GM23338 (cell line): ENCODE data around the gene MYO7B.

Experiments
- EZH2 ChIP-seq: fragments of 200-600 bp; sonication (generic); IDR thresholded peaks from one replicate; pipeline ENCODE4 v1.8.0; 2017; ENCODE audit warnings: antibody characterized with exemption, mild to moderate bottlenecking, low read depth; ENCODE audit not compliant: unreplicated experiment
- POLR2AphosphoS5 ChIP-seq: IDR thresholded peaks from 2 replicates; pipeline ENCODE4 v1.6.1; 2016; ENCODE audit warnings: antibody characterized with exemption, low read depth
- TF ChIP-seq, protein P1 (sequence below), 2 experiments: fragments of 200-600 bp in 1 of 2; sonication (generic) in 1 of 2; conservative IDR thresholded peaks; 2 replicates each; pipeline versions ENCODE4 v1.5.1 to v1.6.1; 2016 to 2017; ENCODE audit warnings: antibody characterized with exemption in 2 of 2, low read depth in 2 of 2, mild to moderate bottlenecking in 2 of 2, moderate library complexity in 1 of 2

DNA sequence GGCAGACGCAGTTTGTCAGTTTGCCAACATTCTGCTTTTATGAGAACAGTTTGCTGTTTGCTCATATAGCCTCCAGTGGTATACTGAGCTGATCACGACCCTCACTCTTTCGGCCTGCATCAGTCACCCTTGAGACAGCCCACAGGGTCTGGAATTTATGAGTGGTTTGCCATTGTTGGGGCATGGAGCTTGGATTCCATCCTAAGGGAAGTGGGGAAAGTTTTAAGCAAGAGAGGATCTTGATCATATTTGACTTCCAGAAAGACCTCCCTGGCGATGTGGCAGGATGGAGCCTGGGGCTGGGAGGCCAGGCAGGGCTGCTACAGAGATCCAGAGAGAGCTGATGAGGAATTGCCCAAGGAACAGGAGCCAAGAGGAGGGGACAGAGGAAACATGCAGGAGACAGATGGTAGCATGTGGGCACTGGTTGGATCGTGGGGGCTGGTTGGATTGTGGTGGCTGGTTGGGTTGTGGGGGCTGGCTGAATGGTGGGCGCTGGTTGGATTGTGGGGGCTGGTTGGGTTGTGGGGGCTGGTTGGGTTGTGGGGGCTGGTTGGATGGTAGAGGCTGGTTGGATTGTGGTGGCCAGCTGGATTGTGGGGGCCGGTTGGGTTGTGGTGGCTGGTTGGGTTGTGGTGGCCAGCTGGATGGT is 83.2 kb downstream of the MYO7B start:
- TF ChIP-seq EZH2: no peak
- TF ChIP-seq POLR2AphosphoS5: no peak
- TF ChIP-seq, protein P1, sequence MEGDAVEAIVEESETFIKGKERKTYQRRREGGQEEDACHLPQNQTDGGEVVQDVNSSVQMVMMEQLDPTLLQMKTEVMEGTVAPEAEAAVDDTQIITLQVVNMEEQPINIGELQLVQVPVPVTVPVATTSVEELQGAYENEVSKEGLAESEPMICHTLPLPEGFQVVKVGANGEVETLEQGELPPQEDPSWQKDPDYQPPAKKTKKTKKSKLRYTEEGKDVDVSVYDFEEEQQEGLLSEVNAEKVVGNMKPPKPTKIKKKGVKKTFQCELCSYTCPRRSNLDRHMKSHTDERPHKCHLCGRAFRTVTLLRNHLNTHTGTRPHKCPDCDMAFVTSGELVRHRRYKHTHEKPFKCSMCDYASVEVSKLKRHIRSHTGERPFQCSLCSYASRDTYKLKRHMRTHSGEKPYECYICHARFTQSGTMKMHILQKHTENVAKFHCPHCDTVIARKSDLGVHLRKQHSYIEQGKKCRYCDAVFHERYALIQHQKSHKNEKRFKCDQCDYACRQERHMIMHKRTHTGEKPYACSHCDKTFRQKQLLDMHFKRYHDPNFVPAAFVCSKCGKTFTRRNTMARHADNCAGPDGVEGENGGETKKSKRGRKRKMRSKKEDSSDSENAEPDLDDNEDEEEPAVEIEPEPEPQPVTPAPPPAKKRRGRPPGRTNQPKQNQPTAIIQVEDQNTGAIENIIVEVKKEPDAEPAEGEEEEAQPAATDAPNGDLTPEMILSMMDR (conservative IDR thresholded peaks at IDR 0.05; ENCODE audit: low read depth in 2 of 2): no peak
